Activated T-cell treated with anti-CD3 and anti-CD28 coated beads, Interleukin-2, amount 50 U/mL, for 1 hour (primary cell): ENCODE results near the gene ADAMTS2.
A peak's percentile ranks its signal among the peaks of the same experiment; 100 is the strongest.
"Not testable (repeated sequence)": the region's sequence is repeated elsewhere in the genome, so short reads cannot be mapped to it uniquely, and the experiment has no call there.

Source experiments
- DNase-seq: peaks from one replicate; pipeline ENCODE4 v3.0.0-alpha.2; 2020

ADAMTS2 gene

DNA sequence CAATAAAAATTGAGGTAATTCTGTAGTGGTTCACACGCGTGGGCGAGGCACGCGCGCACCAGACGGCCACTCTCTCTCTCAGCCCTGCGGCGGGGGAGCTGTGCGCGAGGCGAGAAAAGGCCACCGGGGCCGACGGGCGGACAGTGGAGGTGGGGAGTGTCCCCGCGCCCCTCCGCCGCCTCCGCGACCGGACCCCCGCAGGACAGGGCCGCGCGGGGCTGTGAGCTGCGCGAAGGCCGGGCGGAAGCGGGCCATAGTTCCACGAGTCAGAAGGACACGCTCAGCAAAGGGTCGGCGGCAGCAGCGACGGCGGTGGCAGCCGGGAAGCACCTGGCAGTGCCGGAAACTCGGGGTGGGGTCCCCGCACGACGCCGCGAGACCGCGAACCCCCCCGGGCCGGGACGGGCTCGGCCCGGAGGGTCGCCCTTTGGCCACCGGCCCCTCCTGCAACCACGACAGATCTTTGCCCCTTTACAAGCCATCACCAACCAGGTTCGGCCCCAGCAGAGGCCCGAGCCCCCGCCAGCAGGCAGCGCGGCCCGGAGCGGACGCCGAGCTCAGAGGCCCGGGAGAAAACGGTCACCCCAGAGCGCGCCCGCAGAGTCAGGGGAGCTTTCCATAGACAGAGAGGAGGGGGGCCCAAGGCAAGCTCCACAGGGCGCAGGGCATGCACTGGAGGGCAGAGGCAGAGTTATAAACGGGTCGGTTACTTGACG, 224.2 kb downstream of the ADAMTS2 start:
- DNase-seq, result no peak

DNA sequence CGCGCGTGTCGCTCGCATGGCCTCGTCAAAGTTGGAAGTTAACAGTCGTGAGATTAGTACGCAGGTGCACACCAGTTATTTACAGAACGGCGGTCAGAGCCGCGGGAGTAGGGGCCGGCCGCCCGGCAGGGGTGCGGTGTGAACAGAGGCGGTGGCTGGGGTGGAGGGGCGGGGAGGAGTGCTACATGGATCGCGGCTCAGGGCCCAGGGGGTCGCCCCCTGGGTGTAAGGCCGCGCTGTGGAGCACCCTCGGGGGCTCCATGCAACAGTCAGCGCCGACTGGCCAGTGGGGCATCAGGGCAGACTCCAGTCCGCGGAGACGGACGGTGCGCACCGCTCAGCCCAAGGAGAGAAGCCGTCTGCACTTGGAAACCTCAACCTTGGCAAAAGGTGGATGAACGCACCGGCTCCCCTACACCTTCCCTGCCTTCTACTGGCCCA, 224.8 kb downstream of the ADAMTS2 start:
- DNase-seq, result no peak

DNA sequence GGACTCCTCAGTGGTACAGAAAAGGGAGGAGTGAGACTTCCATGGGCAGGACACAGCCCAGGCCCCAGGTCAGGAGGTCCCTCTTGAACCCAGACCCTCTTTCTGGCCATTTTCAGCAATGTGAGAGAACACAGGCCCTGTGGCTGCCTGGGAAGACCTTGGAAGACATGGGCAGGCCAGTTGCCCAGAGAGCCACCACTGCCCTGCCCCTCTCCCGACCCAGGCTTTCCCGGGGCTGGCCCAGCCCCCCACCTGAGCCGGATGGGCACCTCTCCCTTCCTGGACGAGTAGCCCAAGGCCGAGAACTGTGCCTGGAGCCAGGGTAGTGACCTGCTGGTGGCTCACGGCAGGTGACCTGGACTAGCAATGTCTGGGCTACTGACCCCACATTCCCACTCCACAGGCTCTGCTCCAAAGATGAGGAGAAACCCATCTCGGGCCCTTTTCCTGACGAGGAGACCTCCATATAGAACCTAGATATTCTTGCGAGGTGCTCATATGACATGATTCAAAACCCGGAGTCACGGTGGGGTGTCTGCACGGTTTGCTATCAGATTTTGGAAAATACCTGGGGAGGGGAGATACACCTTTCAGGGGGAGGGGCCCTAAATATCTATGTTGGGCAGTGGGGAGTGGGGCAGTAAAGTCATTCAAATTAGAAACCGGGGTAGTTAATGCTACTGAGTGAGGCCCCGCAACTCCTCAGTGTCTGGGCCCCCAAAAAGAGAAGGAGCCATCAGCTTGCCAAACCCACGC, 225.7 kb downstream of the ADAMTS2 start:
- DNase-seq, result no peak

DNA sequence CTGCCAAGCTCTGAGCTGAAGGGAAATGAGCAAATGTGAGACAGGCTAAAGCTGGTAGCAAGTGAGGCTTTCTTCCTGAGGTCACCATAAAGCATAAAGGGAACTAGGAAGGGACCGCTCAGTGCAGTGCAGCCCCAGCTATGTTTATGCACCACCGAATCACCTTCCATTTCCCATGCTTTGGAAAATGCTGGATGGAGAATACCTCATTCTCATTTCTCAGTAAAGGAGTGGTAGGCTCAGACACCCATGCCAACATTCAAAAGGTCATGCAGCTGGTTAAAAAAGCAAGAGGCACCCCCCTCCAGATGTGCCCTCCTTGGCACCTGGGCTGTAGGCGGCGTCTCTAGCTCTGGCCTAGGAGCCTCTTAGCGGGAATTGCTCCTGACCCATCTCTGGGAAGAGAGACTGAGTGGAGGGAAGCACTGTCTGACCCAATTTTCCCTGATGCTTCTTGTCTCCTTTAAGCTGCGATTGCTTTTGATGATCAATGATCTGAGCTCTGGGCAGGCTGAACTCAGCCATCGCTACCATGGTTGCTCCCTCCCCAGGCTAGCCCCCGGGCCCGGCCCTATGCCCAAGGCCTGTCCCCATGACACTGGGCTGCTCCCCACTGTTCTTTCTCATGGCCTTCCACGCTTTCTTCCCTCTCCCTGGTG, 226.4 kb downstream of the ADAMTS2 start:
- DNase-seq, result no peak

DNA sequence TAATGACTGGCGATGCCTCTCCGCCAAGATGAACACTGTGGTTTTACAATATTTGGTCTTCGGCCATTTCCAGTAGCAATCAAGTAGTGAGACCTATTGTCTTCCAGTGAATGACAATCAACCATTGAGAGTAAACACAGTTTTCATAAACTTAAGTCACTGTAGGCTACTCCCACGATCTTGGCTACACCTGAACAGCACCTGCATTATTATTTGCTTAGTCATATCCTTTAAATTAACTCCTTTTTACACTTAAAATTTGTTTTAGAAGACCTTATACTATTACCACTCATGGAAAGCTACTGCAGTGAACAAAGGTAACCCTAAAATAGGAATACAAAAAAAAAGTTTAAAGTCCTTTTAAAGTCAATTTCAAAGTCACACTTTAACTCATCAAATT, 226.9 kb downstream of the ADAMTS2 start:
- DNase-seq, result no peak

DNA sequence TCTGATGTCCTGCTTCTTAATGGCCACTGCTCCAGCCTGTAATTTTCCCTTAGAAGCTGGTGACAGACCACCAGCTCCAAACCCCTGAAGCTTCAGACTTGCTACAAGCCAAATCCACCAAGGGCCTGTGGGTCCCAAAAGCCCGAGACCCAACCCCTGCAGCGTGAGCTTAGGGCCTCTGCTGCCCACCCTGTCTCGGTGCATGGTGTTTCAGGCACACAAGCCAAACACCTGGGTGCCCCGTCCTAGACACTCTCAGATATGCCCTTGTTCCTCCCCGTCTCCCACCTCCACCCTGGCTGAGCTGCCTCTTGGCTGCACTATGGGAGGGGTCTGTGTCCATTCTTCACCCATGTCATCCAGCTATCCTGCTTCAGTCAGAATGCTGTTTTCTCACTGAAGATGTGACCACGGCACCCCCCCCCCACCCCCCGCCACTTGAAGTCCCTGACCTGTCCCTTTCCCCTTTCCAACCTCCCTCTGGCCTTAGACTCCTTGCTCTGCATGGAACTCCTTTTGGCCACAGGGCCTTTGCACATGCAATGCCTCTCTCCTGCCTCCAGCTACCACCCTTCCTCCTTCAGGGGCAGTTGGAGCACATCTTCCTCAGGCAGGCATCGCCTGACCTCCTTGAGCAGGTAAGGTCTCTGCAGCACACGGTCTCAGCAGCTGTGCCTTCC, 229.3 kb downstream of the ADAMTS2 start:
- DNase-seq, result no peak

DNA sequence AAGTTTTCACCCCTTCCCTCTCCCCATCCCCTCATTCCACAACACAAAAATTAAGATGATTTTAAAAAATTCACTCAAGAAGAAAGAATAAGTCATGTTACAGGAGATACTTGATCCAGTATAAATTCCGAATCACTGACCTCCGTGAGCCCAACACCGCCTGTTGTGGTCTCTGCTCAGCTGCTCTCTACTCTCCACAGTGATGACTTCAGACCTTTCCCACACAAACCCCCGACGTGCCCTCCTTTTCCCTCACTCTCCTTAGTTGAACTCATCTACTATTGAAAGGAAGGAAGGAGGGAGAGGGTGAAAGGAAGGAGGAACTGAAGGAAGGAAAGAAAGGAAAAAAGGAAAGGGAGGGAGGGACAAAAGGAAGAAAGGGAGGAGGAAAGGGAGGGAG, 230.0 kb downstream of the ADAMTS2 start:
- DNase-seq, result no peak

DNA sequence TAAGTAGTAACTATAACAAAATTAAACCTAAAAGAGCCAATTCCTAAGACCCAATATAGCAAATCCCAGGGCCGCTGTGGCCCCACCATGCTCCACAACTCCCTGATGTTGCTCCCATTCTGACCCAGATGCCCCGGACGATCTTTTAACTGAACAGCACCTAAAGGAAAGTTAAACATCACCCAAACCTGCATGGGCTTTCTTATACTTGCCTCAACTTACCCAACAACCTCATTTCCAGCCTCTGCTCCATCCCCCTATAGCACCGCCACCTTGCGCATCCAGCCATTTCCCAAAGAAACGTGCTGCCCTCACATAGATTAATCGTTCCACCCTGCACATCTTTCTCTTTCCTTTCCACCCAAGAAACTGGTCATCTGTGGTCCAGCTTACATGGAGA, 230.5 kb downstream of the ADAMTS2 start:
- DNase-seq, result no peak

DNA sequence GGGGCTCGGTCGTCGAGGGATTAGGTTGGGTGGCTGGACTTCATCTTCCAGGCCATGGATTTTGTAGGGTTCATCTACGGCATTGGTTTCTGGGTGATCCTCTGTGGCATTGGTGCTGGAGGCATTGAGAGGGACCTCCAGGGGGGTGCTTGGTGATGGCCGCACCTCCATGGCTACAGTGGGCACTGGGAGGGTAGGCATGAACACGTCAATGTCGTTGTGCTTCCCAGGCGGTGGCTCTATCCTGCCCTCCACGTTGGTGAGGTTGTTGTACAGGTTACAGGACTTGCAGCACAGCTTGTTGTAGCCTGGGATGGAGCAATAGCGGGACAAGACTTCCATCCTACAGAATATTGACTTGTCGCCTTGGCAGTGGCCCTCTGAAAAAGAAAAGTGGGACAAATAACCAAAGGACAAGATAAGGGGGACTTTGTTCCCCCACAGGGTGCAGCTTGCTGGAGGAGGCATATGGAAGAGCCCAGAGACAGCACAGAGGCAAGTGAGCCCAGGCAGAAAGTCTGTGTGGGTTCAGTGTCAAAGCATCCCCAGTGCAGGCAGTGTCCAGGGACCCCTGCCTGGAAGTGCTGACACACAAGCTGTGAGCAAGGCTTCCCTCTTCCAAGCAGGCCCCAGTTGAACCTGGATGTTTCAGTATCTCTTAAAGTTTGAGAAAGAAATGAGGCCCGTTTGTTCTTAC, 231.2 kb downstream of the ADAMTS2 start:
- no peak for DNase-seq

DNA sequence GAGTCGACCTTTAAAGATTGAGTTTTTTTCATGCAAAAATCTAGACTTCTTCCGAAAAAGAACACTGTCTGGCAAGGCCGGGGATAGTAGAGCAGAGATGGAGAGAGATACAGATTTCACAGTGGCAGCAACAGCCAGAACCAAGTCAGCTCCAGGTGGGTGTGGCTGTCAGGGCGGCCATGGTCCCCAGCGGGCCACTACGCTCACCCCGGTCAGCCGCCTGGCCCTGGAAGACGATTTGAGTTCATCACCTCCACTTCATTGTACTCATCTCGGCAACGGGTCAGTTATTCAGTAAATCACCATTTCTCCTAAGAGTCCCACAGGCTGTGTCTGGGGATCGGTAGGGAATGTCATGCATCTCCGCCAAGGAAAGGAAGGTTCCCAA, 232.1 kb downstream of the ADAMTS2 start:
- no peak for DNase-seq

DNA sequence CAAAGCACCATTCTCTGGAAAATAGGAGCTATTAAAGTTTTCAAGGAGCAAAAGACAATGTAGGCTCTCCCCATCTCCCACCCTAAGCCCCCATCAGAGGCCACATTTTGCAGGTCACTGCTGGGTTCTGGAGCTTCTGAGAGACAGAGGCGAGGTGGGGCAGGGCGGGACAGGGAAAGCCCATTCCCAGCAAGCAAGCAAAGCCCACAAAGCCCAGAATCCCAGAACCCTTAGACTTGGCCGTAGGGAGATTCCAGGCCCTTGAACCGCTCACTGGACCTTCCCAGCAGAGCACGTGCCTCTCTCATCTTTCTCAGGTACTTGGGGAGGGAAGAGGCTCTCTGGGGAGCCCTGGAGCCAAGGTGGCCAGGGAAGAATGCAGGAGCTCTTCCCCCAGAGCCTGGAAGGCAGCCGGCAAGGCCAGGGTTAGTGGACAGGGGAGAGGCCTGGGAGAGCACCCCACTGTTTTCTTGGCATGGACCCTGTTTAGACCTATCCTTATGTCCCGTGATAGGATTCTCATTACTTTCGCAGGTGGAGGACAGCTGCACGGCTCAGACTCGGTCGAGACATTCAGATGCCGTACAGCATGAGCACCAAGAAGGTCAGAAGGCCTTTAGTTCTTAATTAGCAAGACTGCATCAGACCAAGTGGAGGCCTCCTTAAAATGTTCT, 232.7 kb downstream of the ADAMTS2 start:
- no peak for DNase-seq

DNA sequence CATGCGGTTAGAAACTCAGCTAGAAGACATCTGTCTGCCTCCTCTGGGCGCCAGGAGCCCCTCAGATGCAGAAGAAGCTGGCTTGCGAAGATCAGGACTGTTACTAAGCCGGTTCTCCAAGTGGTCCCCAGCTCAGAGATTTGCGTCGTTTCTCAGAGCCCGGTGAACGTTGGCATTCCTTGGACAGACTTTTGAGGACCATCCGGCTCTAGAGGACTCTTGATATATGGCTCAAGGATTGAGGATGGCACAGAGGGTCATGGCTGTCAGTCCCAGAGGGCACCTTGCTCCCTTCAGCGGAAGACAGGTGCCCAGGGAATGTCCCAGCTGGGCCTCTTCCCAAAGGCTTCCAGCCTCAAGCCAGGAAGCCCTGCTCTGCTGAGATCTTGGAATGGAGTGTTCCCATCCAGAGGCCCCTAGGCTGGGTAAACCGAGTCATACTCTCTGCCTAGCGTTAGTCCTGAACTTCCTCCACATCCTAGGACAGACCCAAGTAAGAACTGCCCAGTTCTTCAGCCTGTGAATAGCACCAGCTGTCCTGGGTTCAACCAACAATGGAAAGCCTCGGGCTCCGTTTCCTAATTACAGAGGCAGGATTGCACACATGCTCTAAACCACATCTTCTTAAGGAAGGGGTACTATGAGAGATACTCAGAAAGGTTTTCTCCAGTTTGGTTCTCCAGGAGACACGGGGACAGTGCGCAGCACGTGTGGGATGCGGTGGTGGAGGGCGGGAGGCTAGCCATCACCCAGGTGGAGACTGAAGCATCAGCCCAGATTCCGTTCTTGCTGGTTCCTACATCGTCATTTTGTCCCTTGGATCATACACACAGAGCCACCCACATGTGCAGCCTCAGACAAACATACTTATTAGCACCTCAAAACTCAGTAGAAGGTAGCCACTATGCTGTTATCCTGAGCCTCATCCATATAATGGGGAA, 233.7 kb downstream of the ADAMTS2 start:
- no peak for DNase-seq

DNA sequence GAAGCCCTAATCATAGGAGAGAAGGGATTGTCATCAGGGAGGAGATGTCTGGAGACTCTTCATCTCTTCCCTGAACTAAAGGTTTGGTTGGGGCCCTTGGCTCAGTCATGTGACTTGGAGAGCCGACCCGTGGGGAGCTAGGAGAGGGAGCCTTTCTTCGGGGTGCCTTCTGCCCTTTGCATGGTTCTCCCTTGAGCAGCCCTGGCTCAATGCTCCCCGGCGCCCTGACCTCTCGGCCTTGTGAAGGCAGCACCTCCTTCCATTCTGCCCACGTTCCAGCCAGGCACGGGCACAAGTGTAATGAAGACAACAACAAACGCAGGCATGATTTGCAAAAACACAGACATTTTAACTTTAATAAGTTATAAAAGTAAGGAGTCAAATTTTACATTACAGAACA, 234.7 kb downstream of the ADAMTS2 start:
- DNase-seq, result no peak

DNA sequence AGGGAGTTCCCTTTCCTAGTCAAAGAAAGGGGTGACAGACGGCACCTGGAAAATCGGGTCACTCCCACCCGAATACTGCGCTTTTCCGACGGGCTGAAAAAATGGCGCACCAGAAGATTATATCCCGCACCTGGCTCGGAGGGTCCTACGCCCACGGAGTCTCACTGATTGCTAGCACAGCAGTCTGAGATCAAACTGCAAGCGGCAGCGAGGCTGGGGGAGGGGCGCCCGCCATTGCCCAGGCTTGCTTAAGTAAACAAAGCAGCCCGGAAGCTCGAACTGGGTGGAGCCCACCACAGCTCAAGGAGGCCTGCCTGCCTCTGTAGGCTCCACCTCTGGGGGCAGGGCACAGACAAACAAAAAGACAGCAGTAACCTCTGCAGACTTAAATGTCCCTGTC, 244.0 kb downstream of the ADAMTS2 start:
- DNase-seq, result not testable (repeated sequence)

DNA sequence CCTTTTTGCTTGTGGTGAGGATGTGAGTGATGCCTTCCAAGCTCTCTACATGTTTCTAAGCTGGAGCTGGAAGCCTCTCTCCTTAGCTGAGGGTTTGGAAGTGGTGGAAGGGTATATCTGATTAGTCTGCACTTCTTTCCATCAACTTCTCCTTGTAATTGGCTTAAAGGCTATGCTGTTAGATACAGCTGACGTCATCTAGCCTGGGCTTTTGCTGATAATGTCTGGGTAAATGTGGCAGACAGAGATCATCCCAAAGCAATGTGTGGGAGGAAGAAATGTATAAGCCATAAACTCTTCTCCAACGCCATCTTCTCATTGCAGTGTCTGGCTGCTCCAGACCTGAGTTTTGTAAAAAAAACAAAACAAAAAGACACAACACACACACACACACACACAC, 255.8 kb downstream of the ADAMTS2 start:
- no peak for DNase-seq

DNA sequence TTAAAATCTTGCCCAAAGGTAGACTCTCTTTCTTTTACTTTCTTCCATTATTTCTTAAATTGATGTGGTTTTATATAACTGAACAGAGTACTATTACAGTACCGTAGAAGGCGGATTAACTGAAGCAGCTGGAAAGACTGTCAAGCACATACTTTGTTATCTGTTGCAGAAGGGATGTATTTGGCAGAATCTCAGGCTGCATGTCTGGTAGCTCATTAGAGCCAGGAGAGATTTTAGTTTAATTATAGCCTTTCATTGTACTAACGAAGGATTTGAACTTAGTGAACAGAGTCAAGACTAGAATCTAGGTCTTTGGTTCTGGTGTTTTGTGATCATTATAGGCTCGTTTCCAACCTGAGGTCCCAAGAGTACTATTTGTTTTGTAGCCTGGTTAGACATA, 264.5 kb downstream of the ADAMTS2 start:
- no peak for DNase-seq

DNA sequence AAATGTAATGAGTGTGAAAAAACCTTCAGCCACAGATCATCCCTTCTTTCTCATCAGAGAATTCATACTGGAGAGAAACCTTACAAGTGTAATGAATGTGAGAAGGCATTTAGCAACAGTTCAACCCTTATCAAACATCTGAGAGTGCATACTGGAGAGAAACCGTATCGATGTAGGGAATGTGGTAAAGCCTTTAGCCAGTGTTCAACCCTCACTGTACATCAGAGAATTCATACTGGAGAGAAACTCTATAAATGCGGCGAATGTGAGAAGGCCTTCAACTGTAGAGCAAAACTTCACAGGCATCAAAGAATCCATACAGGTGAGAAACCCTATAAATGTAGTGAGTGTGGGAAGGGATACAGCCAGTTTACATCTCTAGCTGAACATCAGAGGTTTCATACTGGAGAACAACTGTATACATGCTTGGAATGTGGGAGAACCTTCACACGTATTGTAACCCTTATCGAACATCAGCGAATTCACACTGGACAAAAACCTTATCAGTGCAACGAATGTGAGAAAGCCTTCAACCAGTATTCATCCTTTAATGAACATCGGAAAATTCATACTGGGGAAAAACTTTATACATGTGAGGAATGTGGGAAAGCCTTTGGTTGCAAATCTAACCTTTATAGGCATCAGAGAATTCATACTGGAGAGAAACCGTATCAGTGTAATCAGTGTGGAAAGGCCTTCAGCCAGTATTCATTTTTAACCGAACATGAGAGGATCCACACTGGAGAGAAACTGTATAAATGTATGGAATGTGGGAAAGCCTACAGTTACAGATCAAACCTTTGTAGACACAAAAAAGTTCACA, 265.9 kb downstream of the ADAMTS2 start:
- no peak for DNase-seq

DNA sequence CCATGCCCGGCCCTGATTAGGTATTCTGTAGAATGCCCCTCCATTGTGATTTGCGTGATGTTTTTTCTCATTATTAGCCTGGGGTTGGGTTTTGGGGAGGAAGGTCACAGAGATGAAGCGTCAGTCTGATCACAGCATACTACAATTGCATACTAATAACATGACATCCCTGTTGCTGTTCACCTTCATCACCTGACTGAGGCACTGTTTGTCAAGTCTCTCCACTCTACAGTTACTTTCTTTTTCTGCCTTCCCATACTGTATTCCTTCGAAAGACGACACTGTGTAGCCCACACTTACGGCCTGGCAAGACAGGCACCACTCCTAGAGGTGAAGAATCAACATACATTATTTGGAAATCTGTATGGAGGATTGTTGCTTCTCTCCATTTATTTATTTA, 279.6 kb downstream of the ADAMTS2 start:
- DNase-seq, result no peak

DNA sequence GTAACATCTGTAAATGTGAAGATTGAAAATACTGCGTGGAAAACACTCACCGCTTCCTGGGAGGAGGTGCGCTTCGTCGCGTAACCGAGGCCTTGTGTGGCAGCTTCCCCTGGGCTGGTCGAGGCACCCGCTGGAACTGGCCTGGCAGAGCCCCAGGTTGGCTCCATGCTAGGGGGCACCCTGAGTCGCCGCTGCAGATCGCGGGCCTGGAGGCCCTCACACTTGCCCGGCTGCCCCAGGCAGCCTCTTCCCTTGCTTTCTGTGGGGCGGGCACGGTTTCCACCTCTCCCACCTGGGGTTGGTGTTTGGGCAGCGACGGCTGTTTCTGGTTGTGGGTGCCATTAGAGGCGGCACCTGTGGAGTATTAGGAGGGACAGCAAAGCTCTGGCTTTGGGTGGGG, 284.2 kb downstream of the ADAMTS2 start:
- peak; percentile 17 for DNase-seq
